NCI-H526 (cell line): Measurements from ENCODE around the gene UBA3.
A peak's percentile ranks its signal among the peaks of the same experiment; 100 is the strongest.

Experiments used
- DNase-seq, 2 experiments: peaks; one replicate each; lab custom pipeline; 2025; lab: John Stamatoyannopoulos, UW

Gene UBA3

GRCh38 chr3:69097407-69098086 lies 17.4 kb upstream of the UBA3 start:
- no peak for DNase-seq

GRCh38 chr3:69096299-69096698 lies 16.1 kb upstream of the UBA3 start:
- DNase-seq = no peak

DNA sequence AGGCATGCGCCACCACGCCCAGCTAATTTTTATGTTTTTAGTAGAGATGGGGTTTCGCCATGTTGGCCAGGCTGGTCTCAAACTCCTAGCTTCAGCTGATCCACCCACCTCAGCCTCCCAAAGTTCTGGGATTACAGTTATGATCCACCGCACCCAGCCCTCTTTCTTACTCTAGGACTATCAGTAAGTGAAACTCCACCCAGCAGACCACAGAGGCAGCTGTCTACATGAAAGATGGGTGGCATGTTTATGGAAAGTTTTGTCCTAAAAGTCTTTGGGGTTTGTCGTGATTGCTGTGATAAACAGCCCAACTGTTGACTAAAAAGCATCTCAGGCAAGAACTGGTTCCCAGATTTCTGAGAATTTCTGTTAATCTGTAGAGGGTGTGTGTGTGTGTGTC lies 15.5 kb upstream of the UBA3 start:
- no peak for DNase-seq

DNA sequence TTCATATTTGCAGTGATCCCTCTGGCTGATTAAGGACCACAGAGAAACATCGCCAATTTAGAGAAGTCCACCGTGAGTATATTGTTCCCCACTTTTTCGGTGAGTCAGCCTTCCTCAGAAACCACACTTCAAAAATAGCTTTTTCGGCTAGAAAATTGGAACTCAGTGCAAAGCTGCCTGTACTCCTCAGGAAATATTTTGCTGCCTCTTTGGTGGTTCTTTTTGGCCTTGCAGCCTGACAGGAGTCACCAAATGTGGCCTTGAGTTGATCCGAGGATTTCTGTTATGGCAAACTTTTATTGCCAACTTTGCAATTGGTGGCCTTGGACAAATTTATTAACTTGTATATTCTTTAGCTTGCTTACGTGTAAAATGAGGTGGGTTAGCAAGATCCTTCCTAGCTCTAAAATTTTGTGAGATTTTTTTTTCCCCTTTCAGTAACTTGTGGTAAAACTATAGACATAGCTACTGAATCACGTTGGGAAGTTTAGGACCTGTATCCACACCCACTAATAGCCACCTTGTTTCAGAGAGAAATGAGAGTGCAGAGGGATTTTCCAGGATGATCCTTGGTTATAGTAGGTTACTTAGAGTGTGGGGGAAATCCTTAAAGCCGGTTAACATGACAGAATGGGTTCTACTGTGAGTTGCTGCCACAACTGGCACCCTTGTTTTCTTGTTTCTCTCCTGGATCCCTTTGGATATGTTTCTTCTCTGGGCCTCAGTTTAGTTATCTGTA lies 14.5 kb upstream of the UBA3 start:
- DNase-seq = no peak

GRCh38 chr3:69092030-69092516 lies 11.9 kb upstream of the UBA3 start:
- DNase-seq = no peak

- no peak for DNase-seq
Observed at GRCh38 chr3:69091389-69092029, 11.3 kb upstream of the UBA3 start.

GRCh38 chr3:69090021-69090420 lies 9.9 kb upstream of the UBA3 start:
- DNase-seq = no peak

DNA sequence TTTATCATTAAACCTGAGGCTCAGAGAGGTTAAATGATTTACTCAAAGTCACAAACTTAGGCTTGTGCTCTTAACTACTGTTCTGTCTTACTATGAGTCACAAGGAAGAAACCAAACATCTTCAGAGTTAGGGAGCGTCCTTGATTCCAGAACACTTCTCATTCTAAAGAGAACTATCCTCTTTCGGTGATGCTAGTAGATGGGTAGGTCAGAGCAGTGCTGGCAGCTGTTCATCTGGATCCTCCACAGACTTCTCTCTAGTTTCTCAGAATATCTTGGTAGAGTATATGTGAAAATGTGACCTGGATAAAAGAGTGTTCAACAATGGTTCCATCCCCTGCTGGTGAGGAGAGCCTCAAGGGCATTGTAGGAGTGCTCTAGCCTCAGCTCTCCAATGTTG lies 7.9 kb upstream of the UBA3 start:
- no peak for DNase-seq

- no peak for DNase-seq
Observed at GRCh38 chr3:69087030-69087791, 7.0 kb upstream of the UBA3 start.

GRCh38 chr3:69085833-69086722 lies 5.9 kb upstream of the UBA3 start:
- DNase-seq = peak in 1 of 2 experiments; percentile 41

GRCh38 chr3:69085168-69085832 lies 5.1 kb upstream of the UBA3 start:
- peak in 1 of 2 experiments; percentile 28 for DNase-seq

DNA sequence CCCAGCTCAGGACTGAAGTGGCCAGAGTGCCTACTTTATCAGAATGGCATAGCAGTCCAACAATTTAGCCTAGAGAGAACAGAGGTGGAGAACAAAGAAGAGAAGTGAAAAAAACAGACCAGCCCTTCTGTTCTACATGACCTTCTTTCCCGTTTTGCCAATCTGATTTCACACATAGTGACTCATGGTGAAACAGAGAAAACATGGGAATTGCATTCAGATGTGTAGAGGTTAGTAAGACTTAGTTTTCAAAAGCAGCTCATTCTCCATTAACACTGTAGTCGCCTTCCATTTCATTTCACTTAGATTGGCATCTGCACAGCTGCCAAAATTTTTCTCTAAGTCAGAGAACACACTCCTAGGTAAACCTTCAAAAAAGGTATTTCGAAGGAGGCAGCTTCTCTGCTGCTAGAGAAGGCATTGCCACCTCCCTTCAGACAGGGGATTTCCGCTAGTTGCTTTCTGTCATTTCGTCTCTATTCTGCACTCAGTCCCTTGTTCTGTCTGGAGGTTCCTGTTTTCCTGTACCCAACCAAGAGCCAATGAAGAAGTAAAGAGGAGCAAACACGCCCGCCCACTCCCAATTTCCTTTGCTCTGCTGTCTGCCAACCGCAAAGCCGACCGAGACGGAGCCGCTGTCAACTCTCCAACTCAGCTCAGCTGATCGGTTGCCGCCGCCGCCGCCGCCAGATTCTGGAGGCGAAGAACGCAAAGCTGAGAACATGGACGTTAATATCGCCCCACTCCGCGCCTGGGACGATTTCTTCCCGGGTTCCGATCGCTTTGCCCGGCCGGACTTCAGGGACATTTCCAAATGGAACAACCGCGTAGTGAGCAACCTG lies 4.4 kb upstream of the UBA3 start, which contains the start of gene ARL6IP5:
TSS of gene ARL6IP5 (plus strand) at position 612 of the 842 bp plus-strand sequence. CDS start at position 723, 111 bp downstream.
- peak; percentile 87 to 90 for DNase-seq

DNA sequence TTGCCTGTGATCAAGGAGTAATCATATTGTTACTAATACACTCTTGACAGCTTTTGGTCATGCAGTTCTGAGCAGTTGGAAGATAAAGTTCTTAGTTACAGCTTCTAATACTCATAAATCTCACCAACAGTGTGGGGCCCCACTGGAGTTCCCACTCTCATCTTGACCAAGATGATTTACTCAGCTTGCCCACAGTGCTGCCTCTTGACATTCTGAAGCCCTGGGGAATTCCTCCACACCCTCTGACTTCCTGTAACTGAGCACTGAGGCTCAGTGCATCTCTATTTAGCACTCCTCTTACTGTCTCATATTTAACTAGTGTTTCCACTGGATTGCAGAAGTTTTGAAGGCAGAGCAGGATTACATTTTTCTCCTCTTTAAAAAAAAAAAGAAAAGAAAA lies 2.6 kb upstream of the UBA3 start:
- DNase-seq = no peak

DNA sequence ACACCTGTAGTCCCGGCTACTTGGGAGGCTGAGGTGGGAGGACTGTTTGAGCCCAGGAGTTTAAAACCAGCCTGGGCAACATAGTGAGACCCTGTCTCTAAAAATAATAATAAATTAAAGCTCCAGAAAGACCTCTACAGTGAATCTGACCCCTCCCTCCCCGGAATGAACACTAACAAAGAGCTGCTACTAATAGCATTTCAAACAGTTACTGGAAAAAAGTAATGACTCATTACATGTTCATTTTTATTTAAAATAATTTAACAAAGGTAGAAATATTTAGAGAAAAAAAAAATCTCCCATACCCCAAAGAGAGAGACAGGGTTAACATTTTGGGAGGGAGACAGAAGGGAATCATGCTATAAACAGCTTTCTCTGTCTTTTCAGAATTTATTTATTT lies 2.2 kb upstream of the UBA3 start:
- no peak for DNase-seq

- no peak for DNase-seq
Observed at GRCh38 chr3:69081583-69082262, 1.6 kb upstream of the UBA3 start.

- DNase-seq = peak in 1 of 2 experiments; percentile 29
Observed at GRCh38 chr3:69079269-69080159, 651 bp downstream of the UBA3 start.

DNA sequence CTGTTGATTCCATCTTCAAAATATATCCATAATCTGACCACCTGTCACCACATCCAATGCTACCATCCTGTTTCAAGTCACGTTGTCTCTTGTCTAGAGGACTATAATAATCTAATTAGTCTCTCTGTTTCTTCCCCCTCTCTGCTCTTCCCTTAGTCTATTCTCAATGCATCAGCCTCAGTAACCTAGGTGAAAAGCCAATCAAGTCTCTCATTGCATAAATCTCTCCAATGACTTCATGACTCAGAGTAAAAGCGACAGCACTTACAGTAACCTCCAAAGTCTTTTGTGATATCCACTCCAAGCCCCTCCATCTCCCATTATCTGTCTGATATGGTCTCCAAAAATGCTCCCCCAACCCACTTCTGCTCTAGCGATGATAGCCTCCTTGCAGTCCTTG lies 7.2 kb downstream of the UBA3 start:
- no peak for DNase-seq

DNA sequence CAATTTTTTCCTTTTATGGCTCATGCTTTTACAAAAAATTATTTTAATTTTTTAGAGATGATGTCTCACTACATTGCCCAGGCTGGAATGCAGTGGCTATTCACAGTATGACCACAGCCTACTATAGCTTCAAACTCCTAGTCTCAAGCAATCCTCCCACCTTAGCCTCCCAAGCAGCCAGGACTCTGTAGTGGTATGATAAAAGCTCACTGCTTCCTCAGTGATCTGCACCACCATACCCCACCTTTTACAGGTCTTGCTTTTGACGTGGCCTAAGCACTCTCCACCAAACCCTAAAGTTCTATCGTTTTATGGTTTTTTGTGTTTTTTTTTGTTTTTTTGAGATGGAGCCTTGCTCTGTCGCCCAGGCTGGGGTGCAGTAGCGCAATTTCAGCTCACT lies 14.0 kb downstream of the UBA3 start:
- DNase-seq = no peak
